K562 (cell line): Measurements from ENCODE around the gene CCDC152. TPM values are rescaled to one million over a fixed set of nuclear protein-coding genes. Genes with fewer than 3 reads are reported as not detected.

ENCODE experiments used
- ATAC-seq: fragments of 200-7000 bp; cut with Tn5 transposase; 3 replicates; pipeline ENCODE4 v1.9.1; 2020; ENCODE audit warnings: moderate library complexity
- BruUV-seq: library from RNA; stranded (reverse); fragments of 400-500 nt; replicated peaks from 2 replicates; lab custom pipeline; 2021; lab: Mats Ljungman, UMichigan
- CTCF ChIA-PET: fragments of 300-600 bp; formaldehyde crosslinking; extraction: SDS; loops from one replicate; lab custom pipeline; 2021; ENCODE audit warnings: low intra/inter-chr PET ratio; lab: Yijun Ruan, JAX
- POLR2A ChIA-PET: fragments of 300-600, 350-650 bp; sonication (Branson Sonifier 250); formaldehyde crosslinking; extraction: SDS; loops from one replicate; lab custom pipeline; 2021; ENCODE audit warnings: antibody characterized with exemption, inconsistent platforms; lab: Yijun Ruan, JAX
- DNase-seq, 4 experiments: peaks; one replicate each; pipeline versions ENCODE4 v3.0.0 to v3.0.0-alpha.2; 2011 to 2018; ENCODE audit warnings: low spot score in 3 of 4, mixed read lengths in 3 of 4; ENCODE audit errors: extremely low read depth in 1 of 4
- FAIRE-seq: peaks from 2 replicates; lab custom pipeline; 2011; peaks lifted over from hg19 to GRCh38; lab: Jason Lieb, UNC
- H2AFZ ChIP-seq: 2 replicates; pipeline ENCODE4 v1.6.0; 2011; ENCODE audit warnings: low read depth, low read length, control low read depth, inconsistent platforms
- H3K27ac ChIP-seq: fragments of 200-600 bp; 3 replicates; pipeline ENCODE4 v1.8.0; 2011; ENCODE audit warnings: low read depth, mild to moderate bottlenecking, control low read depth, inconsistent platforms, low read length, moderate library complexity, mixed read lengths; ENCODE audit errors: extremely low read depth
- H3K27me3 ChIP-seq, 2 experiments: fragments of 300-600 bp in 1 of 2; 2 replicates in 1 of 2; 3 replicates in 1 of 2; pipeline versions ENCODE4 v1.6.0 to v1.8.0; 2011; ENCODE audit warnings: inconsistent platforms in 2 of 2, low read length in 2 of 2, mild to moderate bottlenecking in 1 of 2, mixed read lengths in 1 of 2, moderate library complexity in 1 of 2; ENCODE audit not compliant: control insufficient read depth in 2 of 2, insufficient read depth in 2 of 2
- H3K36me3 ChIP-seq: fragments of 300-600 bp; 3 replicates; pipeline ENCODE4 v1.8.0; 2011; ENCODE audit warnings: mild to moderate bottlenecking, low read length, inconsistent platforms; ENCODE audit not compliant: control insufficient read depth, insufficient read depth
- H3K4me1 ChIP-seq, 2 experiments: fragments of 200-600 bp in 1 of 2; replicated peaks in 1 of 2; 2 replicates in 1 of 2; 3 replicates in 1 of 2; pipeline versions ENCODE4 v1.5.1 to v1.8.0; 2011; ENCODE audit warnings: inconsistent platforms in 2 of 2, low read length in 2 of 2, mild to moderate bottlenecking in 1 of 2, mixed read lengths in 1 of 2, moderate library complexity in 1 of 2; ENCODE audit not compliant: control insufficient read depth in 2 of 2, insufficient read depth in 2 of 2
- H3K4me2 ChIP-seq: 2 replicates; pipeline ENCODE4 v1.6.1; 2011; ENCODE audit warnings: low read length, control low read depth, inconsistent platforms, mixed read lengths; ENCODE audit not compliant: insufficient read depth
- H3K4me3 ChIP-seq: fragments of 200-600 bp; sonication (generic), shearing (Covaris generic); 2 replicates; pipeline ENCODE4 v1.5.1; 2016; ENCODE audit warnings: control low read depth, inconsistent platforms
- H3K79me2 ChIP-seq: fragments of 200-600 bp; 3 replicates; pipeline ENCODE4 v1.8.0; 2011; ENCODE audit warnings: low read length, inconsistent platforms; ENCODE audit not compliant: control insufficient read depth, insufficient read depth
- H3K9ac ChIP-seq, 2 experiments: 2 replicates each; pipeline versions ENCODE4 v1.6.0 to v1.6.1; 2011; ENCODE audit warnings: low read depth in 2 of 2, low read length in 2 of 2, control low read depth in 1 of 2, inconsistent platforms in 1 of 2, mild to moderate bottlenecking in 1 of 2, mixed read lengths in 1 of 2; ENCODE audit not compliant: insufficient read depth in 1 of 2
- H3K9me1 ChIP-seq: one replicate; pipeline ENCODE4 v1.6.0; 2011; ENCODE audit warnings: inconsistent platforms, mild to moderate bottlenecking, low read length, moderate library complexity; ENCODE audit not compliant: control insufficient read depth, insufficient read depth
- H3K9me3 ChIP-seq: replicated peaks from 2 replicates; pipeline ENCODE4 v1.5.1; 2011; ENCODE audit warnings: low read depth, low read length, inconsistent platforms; ENCODE audit not compliant: control insufficient read depth, insufficient read depth
- H4K20me1 ChIP-seq: replicated peaks from 2 replicates; pipeline ENCODE4 v1.6.1; 2011; ENCODE audit warnings: low read length, inconsistent platforms, mixed read lengths; ENCODE audit not compliant: control insufficient read depth, insufficient read depth
- BHLHE40 ChIP-seq: IDR thresholded peaks from 2 replicates; pipeline ENCODE4 v1.6.1; 2011; ENCODE audit warnings: low read length, improper control_type of control experiment
- ELF4 ChIP-seq: fragments of 450-650 bp; formaldehyde crosslinking; IDR thresholded peaks from 2 replicates; pipeline ENCODE4 v1.4.0; 2022; ENCODE audit warnings: missing genetic modification characterization
- HSF4 ChIP-seq: fragments of 250-450 bp; sonication (Bioruptor Pico); IDR thresholded peaks from 2 replicates; pipeline ENCODE4 v2.1.2; 2022; ENCODE audit warnings: mild to moderate bottlenecking, moderate library complexity, borderline replicate concordance
- MAFK ChIP-seq: IDR thresholded peaks from 2 replicates; pipeline ENCODE4 v1.6.1; 2011; ENCODE audit warnings: low read length, improper control_type of control experiment
- NRF1 ChIP-seq, 2 experiments: fragments of 450-650 bp; IDR thresholded peaks in 1 of 2; conservative IDR thresholded peaks in 1 of 2; 2 replicates each; pipeline ENCODE4 v1.6.1; 2014; ENCODE audit warnings: mild to moderate bottlenecking in 2 of 2
- ZBTB33 ChIP-seq: sonication (generic); formaldehyde crosslinking; IDR thresholded peaks from 2 replicates; pipeline ENCODE4 v1.8.1; 2023; ENCODE audit warnings: mild to moderate bottlenecking, missing genetic modification reagents
- ZNF436 ChIP-seq: fragments of 250-450, 450-650 bp; sonication (Bioruptor Pico); formaldehyde crosslinking; IDR thresholded peaks from 2 replicates; pipeline ENCODE4 v1.7.0; 2020; ENCODE audit warnings: mild to moderate bottlenecking
- ZNF695 ChIP-seq: fragments of 450-650 bp; formaldehyde crosslinking; IDR thresholded peaks from 2 replicates; pipeline ENCODE4 v1.4.0; 2020; ENCODE audit warnings: mild to moderate bottlenecking, moderate library complexity
- in situ Hi-C: fragments of 300-500 bp; cut with MboI; formaldehyde crosslinking; loops from 4 replicates; pipeline ENCODE4 v1.15.0; 2018; ENCODE audit warnings: inconsistent platforms, mixed read lengths
- intact Hi-C: fragments of 100-400 bp; cut with micrococcal nuclease; formaldehyde crosslinking; loops from 2 replicates; pipeline ENCODE4 v1.14.2; 2022
- polyA plus RNA-seq, 8 experiments: library from polyadenylated mRNA; depleted of rRNA in 4 of 8; stranded (reverse) in 5 of 8; unstranded in 3 of 8; fragments of >200 nt; fragmentation: Nextera tagmentation in 2 of 8; fragmentation: Illumina TruSeq in 1 of 8; extraction: Ambion mirVana in 2 of 8; extraction: Trizol in 1 of 8; gene quantifications; 2 replicates each; pipeline versions ENCODE4 v1.2.1 to v1.2.3, GENCODE V29; 2011 to 2014; ENCODE audit warnings: inconsistent platforms in 1 of 8, missing spikeins in 1 of 8
- total RNA-seq, 7 experiments: library from RNA; depleted of rRNA in 6 of 7; stranded (reverse); fragments of >200 nt in 6 of 7; fragmentation: Illumina TruSeq in 2 of 7; extraction: Trizol in 2 of 7; gene quantifications; 2 replicates each; pipeline versions ENCODE4 v1.2.1 to v1.2.3, GENCODE V29; 2011 to 2021; ENCODE audit warnings: low replicate concordance in 1 of 7
- TF ChIP-seq, protein P1 (sequence below), 2 experiments: fragments of 450-650 bp; IDR thresholded peaks; 2 replicates each; pipeline ENCODE4 v1.6.1; 2018; ENCODE audit warnings: mild to moderate bottlenecking in 2 of 2, low read depth in 1 of 2; ENCODE audit not compliant: partially characterized antibody in 2 of 2
- TF ChIP-seq, protein P2 (sequence below): sonication (generic); formaldehyde crosslinking; IDR thresholded peaks from 2 replicates; pipeline ENCODE4 v1.8.0; 2022; ENCODE audit warnings: mild to moderate bottlenecking, missing genetic modification reagents

The CCDC152 gene
- total and polyA plus RNA-seq, 9 of the 15 experiments (the other 6 are each of a cell fraction or from before 2014, with no cell fraction given): 2.5 to 11.6 (median 5.1) TPM

- Histone ChIP-seq H4K20me1 (no peaks in the 10 kb centered on the region), H3K9me1 (no peaks in the 10 kb centered on the region), H3K36me3 (no peaks in the 10 kb centered on the region), H3K27ac (no peak overlapping the region), H3K4me2 (no peak overlapping the region), H2AFZ (no peak overlapping the region), H3K27me3 (no peaks in the 10 kb centered on the region), H3K4me3 (no peak overlapping the region), H3K9me3 (no peaks in the 10 kb centered on the region), H3K9ac (no peak overlapping the region), H3K4me1 (no peaks in the 10 kb centered on the region), H3K79me2 (no peaks in the 10 kb centered on the region)
- no peak for DNase-seq
- no TSS peak for BruUV-seq
- no peak for ATAC-seq
- TF ChIP-seq, protein P1, sequence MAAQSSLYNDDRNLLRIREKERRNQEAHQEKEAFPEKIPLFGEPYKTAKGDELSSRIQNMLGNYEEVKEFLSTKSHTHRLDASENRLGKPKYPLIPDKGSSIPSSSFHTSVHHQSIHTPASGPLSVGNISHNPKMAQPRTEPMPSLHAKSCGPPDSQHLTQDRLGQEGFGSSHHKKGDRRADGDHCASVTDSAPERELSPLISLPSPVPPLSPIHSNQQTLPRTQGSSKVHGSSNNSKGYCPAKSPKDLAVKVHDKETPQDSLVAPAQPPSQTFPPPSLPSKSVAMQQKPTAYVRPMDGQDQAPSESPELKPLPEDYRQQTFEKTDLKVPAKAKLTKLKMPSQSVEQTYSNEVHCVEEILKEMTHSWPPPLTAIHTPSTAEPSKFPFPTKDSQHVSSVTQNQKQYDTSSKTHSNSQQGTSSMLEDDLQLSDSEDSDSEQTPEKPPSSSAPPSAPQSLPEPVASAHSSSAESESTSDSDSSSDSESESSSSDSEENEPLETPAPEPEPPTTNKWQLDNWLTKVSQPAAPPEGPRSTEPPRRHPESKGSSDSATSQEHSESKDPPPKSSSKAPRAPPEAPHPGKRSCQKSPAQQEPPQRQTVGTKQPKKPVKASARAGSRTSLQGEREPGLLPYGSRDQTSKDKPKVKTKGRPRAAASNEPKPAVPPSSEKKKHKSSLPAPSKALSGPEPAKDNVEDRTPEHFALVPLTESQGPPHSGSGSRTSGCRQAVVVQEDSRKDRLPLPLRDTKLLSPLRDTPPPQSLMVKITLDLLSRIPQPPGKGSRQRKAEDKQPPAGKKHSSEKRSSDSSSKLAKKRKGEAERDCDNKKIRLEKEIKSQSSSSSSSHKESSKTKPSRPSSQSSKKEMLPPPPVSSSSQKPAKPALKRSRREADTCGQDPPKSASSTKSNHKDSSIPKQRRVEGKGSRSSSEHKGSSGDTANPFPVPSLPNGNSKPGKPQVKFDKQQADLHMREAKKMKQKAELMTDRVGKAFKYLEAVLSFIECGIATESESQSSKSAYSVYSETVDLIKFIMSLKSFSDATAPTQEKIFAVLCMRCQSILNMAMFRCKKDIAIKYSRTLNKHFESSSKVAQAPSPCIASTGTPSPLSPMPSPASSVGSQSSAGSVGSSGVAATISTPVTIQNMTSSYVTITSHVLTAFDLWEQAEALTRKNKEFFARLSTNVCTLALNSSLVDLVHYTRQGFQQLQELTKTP (IDR thresholded peaks at IDR 0.05; ENCODE audit: low read depth in 1 of 2, partially characterized antibody in 2 of 2): no peak
- no peak for TF ChIP-seq BHLHE40
- no peak for TF ChIP-seq NRF1 (conservative IDR thresholded peaks at IDR 0.05 in 1 of 2, IDR thresholded peaks at IDR 0.05 in 1 of 2)
- TF ChIP-seq, protein P2, sequence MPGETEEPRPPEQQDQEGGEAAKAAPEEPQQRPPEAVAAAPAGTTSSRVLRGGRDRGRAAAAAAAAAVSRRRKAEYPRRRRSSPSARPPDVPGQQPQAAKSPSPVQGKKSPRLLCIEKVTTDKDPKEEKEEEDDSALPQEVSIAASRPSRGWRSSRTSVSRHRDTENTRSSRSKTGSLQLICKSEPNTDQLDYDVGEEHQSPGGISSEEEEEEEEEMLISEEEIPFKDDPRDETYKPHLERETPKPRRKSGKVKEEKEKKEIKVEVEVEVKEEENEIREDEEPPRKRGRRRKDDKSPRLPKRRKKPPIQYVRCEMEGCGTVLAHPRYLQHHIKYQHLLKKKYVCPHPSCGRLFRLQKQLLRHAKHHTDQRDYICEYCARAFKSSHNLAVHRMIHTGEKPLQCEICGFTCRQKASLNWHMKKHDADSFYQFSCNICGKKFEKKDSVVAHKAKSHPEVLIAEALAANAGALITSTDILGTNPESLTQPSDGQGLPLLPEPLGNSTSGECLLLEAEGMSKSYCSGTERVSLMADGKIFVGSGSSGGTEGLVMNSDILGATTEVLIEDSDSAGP (CRISPR knock-in tag): no peak
- no peak for TF ChIP-seq MAFK
- no peak for TF ChIP-seq ZBTB33
- TF ChIP-seq HSF4 (CRISPR knock-in tag): no peak
- no peak for TF ChIP-seq ZNF436 (CRISPR knock-in tag)
- TF ChIP-seq ZNF695 (CRISPR knock-in tag): no peak
- no peak for TF ChIP-seq ELF4 (CRISPR knock-in tag)
- POLR2A ChIA-PET: no interaction called here
- CTCF ChIA-PET: no interaction called here
- intact Hi-C loops: no loop called here
- FAIRE-seq: no peak
- in situ Hi-C loops: no loop called here
Measured at GRCh38 chr5:42799241-42799608, 42.6 kb downstream of the CCDC152 start.
